HepG2 (cell line): Measurements from ENCODE around the gene NME7. TPM values are rescaled to one million over a fixed set of nuclear protein-coding genes. Genes with fewer than 3 reads are reported as not detected.

Experiments used
- ARNT ChIP-seq: fragments of 450-650 bp; IDR thresholded peaks from 2 replicates; pipeline ENCODE4 v1.6.1; 2017
- BRF2 ChIP-seq: sonication (generic); formaldehyde crosslinking; IDR thresholded peaks from 2 replicates; pipeline ENCODE4 v1.8.1; 2022; ENCODE audit warnings: mild to moderate bottlenecking, missing genetic modification reagents
- HOXA3 ChIP-seq: sonication (generic); formaldehyde crosslinking; IDR thresholded peaks from 2 replicates; pipeline ENCODE4 v1.5.0; 2020; ENCODE audit warnings: missing genetic modification reagents
- KLF13 ChIP-seq: sonication (generic); formaldehyde crosslinking; IDR thresholded peaks from 2 replicates; pipeline ENCODE4 v1.4.0; 2020; ENCODE audit warnings: mild to moderate bottlenecking, missing genetic modification reagents
- MAX ChIP-seq: IDR thresholded peaks from 2 replicates; pipeline ENCODE4 v1.6.1; 2012; ENCODE audit warnings: inconsistent platforms
- RERE ChIP-seq: IDR thresholded peaks from 2 replicates; pipeline ENCODE4 v1.6.1; 2016; ENCODE audit warnings: low read depth, missing genetic modification reagents, missing compliant biosample characterization
- RXRA ChIP-seq: sonication (generic); formaldehyde crosslinking; IDR thresholded peaks from 2 replicates; pipeline ENCODE4 v1.5.1; 2020; ENCODE audit warnings: missing genetic modification reagents
- TGIF2 ChIP-seq: IDR thresholded peaks from 2 replicates; pipeline ENCODE4 v1.6.1; 2016; ENCODE audit warnings: control low read depth, missing compliant biosample characterization
- ZBED4 ChIP-seq: sonication (generic); formaldehyde crosslinking; IDR thresholded peaks from 2 replicates; pipeline ENCODE4 v1.4.0; 2020; ENCODE audit warnings: missing genetic modification reagents, borderline replicate concordance
- ZNF292 ChIP-seq: sonication (generic); formaldehyde crosslinking; IDR thresholded peaks from 2 replicates; pipeline ENCODE4 v1.8.1; 2022; ENCODE audit warnings: mild to moderate bottlenecking, low read depth, missing genetic modification reagents, borderline replicate concordance
- ZNF687 ChIP-seq: sonication (generic); formaldehyde crosslinking; IDR thresholded peaks from 2 replicates; pipeline ENCODE4 v1.5.1; 2020; ENCODE audit warnings: mild to moderate bottlenecking, missing genetic modification reagents, moderate library complexity
- polyA plus RNA-seq, 8 experiments: library from polyadenylated mRNA; depleted of rRNA in 3 of 8; stranded (reverse) in 7 of 8; unstranded in 1 of 8; fragments of >200 nt; fragmentation: Illumina TruSeq in 4 of 8; extraction: Trizol in 4 of 8; gene quantifications; 2 replicates each; pipeline versions ENCODE4 v1.2.1 to v1.2.3, GENCODE V29; 2011 to 2016; ENCODE audit warnings: low read depth in 4 of 8, missing spikeins in 1 of 8, mixed read lengths in 1 of 8; ENCODE audit not compliant: insufficient read depth in 1 of 8
- total RNA-seq, 5 experiments: library from RNA; depleted of rRNA; stranded (reverse); fragments of >200 nt; fragmentation: Illumina TruSeq; extraction: Trizol; gene quantifications; 2 replicates each; pipeline ENCODE4 v1.2.3, GENCODE V29; 2016; ENCODE audit warnings: low read depth in 1 of 5

Gene NME7
- total and polyA plus RNA-seq, 2 of the 13 experiments (the other 11 are each of a cell fraction or from before 2014, with no cell fraction given), result 9.4 to 22.5 TPM

GRCh38 chr1:169102567-169102966, 265.0 kb downstream of the NME7 start (continued):
- TF ChIP-seq ZNF687 (CRISPR knock-in tag) (peak; percentile 62), ZNF292 (CRISPR knock-in tag) (peak; percentile 80; the same call in 1 of the 2 replicates), KLF13 (CRISPR knock-in tag) (0 out of 2 replicates have a peak, but pooled peaks have one; percentile 37), ZBED4 (CRISPR knock-in tag) (no peak), BRF2 (CRISPR knock-in tag) (no peak), RXRA (peak; percentile 56; the same call in 1 of the 2 replicates), ARNT (no peak), RERE (CRISPR knock-in tag) (no peak), HOXA3 (CRISPR knock-in tag) (peak; percentile 55; the same call in 1 of the 2 replicates), MAX (peak; percentile 70), TGIF2 (peak; percentile 36; the same call in 1 of the 2 replicates)
